ENCODE measurements around the gene HECTD1. TPM values are rescaled to one million over a fixed set of nuclear protein-coding genes. Genes with fewer than 3 reads are reported as not detected.

HECTD1 gene
- total and polyA plus RNA-seq, 10 of the 15 experiments (the other 5 are each of a cell fraction or from before 2014, with no cell fraction given): 27.3 to 116 (median 57.7) TPM

DNA sequence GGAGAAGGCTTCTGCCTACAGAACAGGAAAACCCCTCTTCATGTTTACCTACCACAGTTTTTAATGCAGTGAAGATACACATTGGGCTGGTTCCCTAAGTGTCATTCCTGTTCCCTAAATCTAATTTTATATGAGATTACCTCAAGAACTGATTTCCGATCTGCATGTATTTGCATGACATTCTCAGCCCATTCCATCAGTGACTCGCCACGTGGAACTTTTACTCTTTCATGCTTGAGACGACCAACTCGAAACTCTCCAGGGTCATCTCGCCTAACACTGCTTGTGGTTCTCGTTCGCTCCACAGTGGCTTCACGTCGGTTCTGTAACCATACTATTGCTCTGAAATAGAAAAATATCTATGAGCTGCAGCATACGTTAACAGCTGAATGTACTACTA lies 98.3 kb downstream of the HECTD1 start:
- no TSS peak for BruUV-seq (replicated peaks)
- ChIA-PET CTCF (interaction anchor here (0.7 to 1.0 kb wide), 2 partner anchors 22 to 343 kb away, joined by 3 to 4 read pairs; no protein-coding TSS in a partner anchor), SMC1A (ENCODE audit: uncharacterized antibody, unreplicated experiment) (interaction anchor here (1.0 kb wide), 1 partner anchor 19 kb away, joined by 3 read pairs; no protein-coding TSS in a partner anchor), RAD21 (ENCODE audit: unreplicated experiment) (no interaction called here), POLR2A (no interaction called here)
- intact Hi-C loops (cut with micrococcal nuclease; ENCODE audit: unreplicated experiment) (no loop called here), in situ Hi-C loops (cut with MboI) (no loop called here)
- H3K36me3 ChIP-seq (ENCODE audit: control insufficient read depth in 2 of 2, insufficient read depth in 2 of 2, low read length in 1 of 2): peaks cover 3 to 25% of the 10 kb centered on the region in 2 experiments
- FAIRE-seq: no peak
- H4K20me1 ChIP-seq (ENCODE audit: control insufficient read depth, insufficient read depth): no peaks in the 10 kb centered on the region
- H2AFZ ChIP-seq (ENCODE audit: control insufficient read depth, low read depth, low read length): no peak overlapping the region
- 91% methylated on average over 11 of the region's 11 CpGs for WGBS (ENCODE audit: insufficient coverage, insufficient replicate concordance, low lambda C conversion rate, missing lambda C conversion rate)
- H3K9me3 ChIP-seq (replicated peaks; ENCODE audit: control insufficient read depth, insufficient read depth, low read length): no peaks in the 10 kb centered on the region
- DNase-seq (ENCODE audit: low read depth, low spot score): no peak
- no peak overlapping the region for H3K27ac ChIP-seq (ENCODE audit: control insufficient read depth, insufficient read depth)
- no peak overlapping the region for H3K4me3 ChIP-seq
- no peak for ATAC-seq
- no peak for TF ChIP-seq NFYA (IDR thresholded peaks at IDR 0.05; ENCODE audit: borderline replicate concordance, low read depth, low read length)
- TF ChIP-seq IRF4 (IDR thresholded peaks at IDR 0.05; ENCODE audit: low read depth, low read length): no peak
- TF ChIP-seq ZNF207 (IDR thresholded peaks at IDR 0.05; ENCODE audit: borderline replicate concordance): no peak
- no peak for TF ChIP-seq TCF7 (IDR thresholded peaks at IDR 0.05; ENCODE audit: borderline replicate concordance)
- TF ChIP-seq, protein P1, sequence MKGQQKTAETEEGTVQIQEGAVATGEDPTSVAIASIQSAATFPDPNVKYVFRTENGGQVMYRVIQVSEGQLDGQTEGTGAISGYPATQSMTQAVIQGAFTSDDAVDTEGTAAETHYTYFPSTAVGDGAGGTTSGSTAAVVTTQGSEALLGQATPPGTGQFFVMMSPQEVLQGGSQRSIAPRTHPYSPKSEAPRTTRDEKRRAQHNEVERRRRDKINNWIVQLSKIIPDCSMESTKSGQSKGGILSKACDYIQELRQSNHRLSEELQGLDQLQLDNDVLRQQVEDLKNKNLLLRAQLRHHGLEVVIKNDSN (IDR thresholded peaks at IDR 0.05; ENCODE audit: borderline replicate concordance, extremely low read length, insufficient read depth, low read depth, low read length): no peak
- TF ChIP-seq JUND (IDR thresholded peaks at IDR 0.05; ENCODE audit: low read depth, low read length): no peak
- no peak for TF ChIP-seq RCOR1 (conservative IDR thresholded peaks at IDR 0.05; ENCODE audit: low read depth, low read length)
- no peak for TF ChIP-seq NR2C2 (IDR thresholded peaks at IDR 0.05; ENCODE audit: borderline replicate concordance, control insufficient read depth, insufficient read length, low read depth)
- no peak for TF ChIP-seq ZNF24 (IDR thresholded peaks at IDR 0.05)
- TF ChIP-seq EGR1 (IDR thresholded peaks at IDR 0.05; ENCODE audit: borderline replicate concordance in 1 of 2, low read depth in 2 of 2, low read length in 2 of 2): no peak
- TF ChIP-seq IRF3 (IDR thresholded peaks at IDR 0.05): no peak
- no peak for TF ChIP-seq POU2F2 (IDR thresholded peaks at IDR 0.05; ENCODE audit: borderline replicate concordance, low read depth, low read length)
- TF ChIP-seq ATF3 (IDR thresholded peaks at IDR 0.05; ENCODE audit: borderline replicate concordance, extremely low read depth, low read depth, low read length): no peak
- no peak for TF ChIP-seq TCF12 (IDR thresholded peaks at IDR 0.05; ENCODE audit: low read depth, low read length)
- no peak for TF ChIP-seq BMI1 (IDR thresholded peaks at IDR 0.05; ENCODE audit: borderline replicate concordance)
- no peak for TF ChIP-seq ASH2L (IDR thresholded peaks at IDR 0.05; ENCODE audit: borderline replicate concordance, low read depth)
- no peak for TF ChIP-seq EP300 (IDR thresholded peaks at IDR 0.05; ENCODE audit: borderline replicate concordance in 1 of 2, control insufficient read depth in 1 of 2, low read depth in 2 of 2, low read length in 2 of 2)
- no peak for TF ChIP-seq MEF2A (IDR thresholded peaks at IDR 0.05; ENCODE audit: insufficient read depth, low read depth, low read length)
- no peaks in the 10 kb centered on the region for H3K4me1 ChIP-seq (ENCODE audit: control insufficient read depth, insufficient read depth, low read length)
- H3K4me2 ChIP-seq (ENCODE audit: control insufficient read depth, insufficient read depth): no peak overlapping the region
- no peak overlapping the region for H3K9ac ChIP-seq (ENCODE audit: control insufficient read depth, insufficient read depth, low read length)
- H3K27me3 ChIP-seq (replicated peaks in 1 of 2; ENCODE audit: control insufficient read depth in 2 of 2, insufficient read depth in 2 of 2, low read length in 1 of 2): no peaks in the 10 kb centered on the region
- H3K79me2 ChIP-seq (ENCODE audit: control insufficient read depth, insufficient read depth, low read length): no peaks in the 10 kb centered on the region
